ENCODE measurements around the gene SNTG2.
A peak's percentile ranks its signal among the peaks of the same experiment; 100 is the strongest.

SNTG2 gene

GRCh38 chr2:1162246-1162645 lies 211.6 kb downstream of the SNTG2 start:
- Mint-ChIP-seq H3K36me3 (peaks cover 11 to 16% of the 10 kb centered on the region in 2 donors), H3K9me3 (peaks cover 20 to 21% of the 10 kb centered on the region in 2 donors), H3K4me3 (no peak overlapping the region), H3K27me3 (no peaks in the 10 kb centered on the region), H3K27ac (peak overlapping the region; percentile 97), H3K4me1 (peaks cover 20% of the 10 kb centered on the region in 2 donors)
- DNase-seq (no peak), ATAC-seq (replicated peaks) (no peak)

- Mint-ChIP-seq H3K27ac (peak overlapping the region; percentile 97), H3K27me3 (no peaks in the 10 kb centered on the region), H3K4me3 (peak overlapping the region; percentile 11 to 60), H3K9me3 (peaks cover 20 to 21% of the 10 kb centered on the region in 2 donors), H3K4me1 (peaks cover 20% of the 10 kb centered on the region in 2 donors), H3K36me3 (peaks cover 11 to 16% of the 10 kb centered on the region in 2 donors)
- DNase-seq (peak; percentile 23), ATAC-seq (replicated peaks) (peak; percentile 77 to 83)
Observed at GRCh38 chr2:1162768-1163584, 212.3 kb downstream of the SNTG2 start.

GRCh38 chr2:1166976-1167375 lies 216.3 kb downstream of the SNTG2 start:
- Mint-ChIP-seq H3K27me3 (no peaks in the 10 kb centered on the region), H3K27ac (peak overlapping the region; percentile 69), H3K9me3 (peaks cover 21 to 24% of the 10 kb centered on the region in 2 donors), H3K36me3 (peaks cover 11 to 16% of the 10 kb centered on the region in 2 donors), H3K4me3 (peak overlapping the region in 1 of 2 donors; percentile 46), H3K4me1 (peaks cover 27 to 28% of the 10 kb centered on the region in 2 donors)
- ATAC-seq (replicated peaks) (no peak), DNase-seq (peak; percentile 8)

- DNase-seq, result no peak
Observed at GRCh38 chr2:1168846-1169245, 218.2 kb downstream of the SNTG2 start.

GRCh38 chr2:1169291-1169949 lies 218.8 kb downstream of the SNTG2 start:
- Mint-ChIP-seq H3K9me3 (peaks cover 3 to 10% of the 10 kb centered on the region in 2 donors), H3K36me3 (peaks cover 1 to 3% of the 10 kb centered on the region in 2 donors), H3K27ac (no peak overlapping the region), H3K4me1 (peaks cover 10 to 29% of the 10 kb centered on the region in 2 donors), H3K4me3 (no peak overlapping the region), H3K27me3 (no peaks in the 10 kb centered on the region)
- no peak for DNase-seq
- ATAC-seq (replicated peaks), result no peak

More at GRCh38 chr2:1168846-1169245, 218.2 kb downstream of the SNTG2 start:
- Mint-ChIP-seq H3K4me3 (no peak overlapping the region), H3K9me3 (peaks cover 7 to 13% of the 10 kb centered on the region in 2 donors), H3K27me3 (no peaks in the 10 kb centered on the region), H3K4me1 (peaks cover 14 to 27% of the 10 kb centered on the region in 2 donors), H3K27ac (no peak overlapping the region), H3K36me3 (peaks cover 1 to 4% of the 10 kb centered on the region in 2 donors)
- ATAC-seq (replicated peaks), result no peak

GRCh38 chr2:1170241-1170640 lies 219.6 kb downstream of the SNTG2 start:
- Mint-ChIP-seq H3K36me3 (peaks cover 0 to 1% of the 10 kb centered on the region in 2 donors), H3K9me3 (peaks cover 0 to 8% of the 10 kb centered on the region in 2 donors), H3K4me3 (no peak overlapping the region), H3K27me3 (peaks cover 0 to 6% of the 10 kb centered on the region in 2 donors), H3K4me1 (peaks cover 8 to 30% of the 10 kb centered on the region in 2 donors), H3K27ac (no peak overlapping the region)
- DNase-seq (no peak), ATAC-seq (replicated peaks) (no peak)

GRCh38 chr2:1170711-1171110 lies 220.1 kb downstream of the SNTG2 start:
- peaks cover 8 to 30% of the 10 kb centered on the region in 2 donors for H3K4me1 Mint-ChIP-seq
- H3K27ac Mint-ChIP-seq, result no peak overlapping the region
- H3K36me3 Mint-ChIP-seq, result peaks cover 0 to 1% of the 10 kb centered on the region in 2 donors
- peaks cover 0 to 8% of the 10 kb centered on the region in 2 donors for H3K9me3 Mint-ChIP-seq
- no peak overlapping the region for H3K4me3 Mint-ChIP-seq
- ATAC-seq (replicated peaks) (no peak), DNase-seq (no peak)
- peaks cover under 1 to 10% of the 10 kb centered on the region in 2 donors for H3K27me3 Mint-ChIP-seq

GRCh38 chr2:1173528-1173927 lies 222.9 kb downstream of the SNTG2 start:
- peaks cover 0 to 7% of the 10 kb centered on the region in 2 donors for H3K9me3 Mint-ChIP-seq
- H3K36me3 Mint-ChIP-seq, result no peaks in the 10 kb centered on the region
- H3K27me3 Mint-ChIP-seq, result peaks cover 5 to 12% of the 10 kb centered on the region in 2 donors
- DNase-seq (no peak), ATAC-seq (replicated peaks) (peak in 1 of 2 donors; percentile 23)
- no peak overlapping the region for H3K27ac Mint-ChIP-seq
- H3K4me3 Mint-ChIP-seq, result no peak overlapping the region
- H3K4me1 Mint-ChIP-seq, result peaks cover 7 to 34% of the 10 kb centered on the region in 2 donors

- Mint-ChIP-seq H3K27me3 (peaks cover 0 to 5% of the 10 kb centered on the region in 2 donors), H3K4me3 (no peak overlapping the region), H3K27ac (no peak overlapping the region), H3K36me3 (peaks cover 5 to 11% of the 10 kb centered on the region in 2 donors), H3K4me1 (peaks cover 8 to 10% of the 10 kb centered on the region in 2 donors), H3K9me3 (peaks cover 21 to 23% of the 10 kb centered on the region in 2 donors)
- ATAC-seq (replicated peaks) (no peak), DNase-seq (no peak)
Observed at GRCh38 chr2:1181893-1182292, 231.2 kb downstream of the SNTG2 start.

- H3K27ac Mint-ChIP-seq, result no peak overlapping the region
- peaks cover 0 to 5% of the 10 kb centered on the region in 2 donors for H3K27me3 Mint-ChIP-seq
- peaks cover 5 to 8% of the 10 kb centered on the region in 2 donors for H3K4me1 Mint-ChIP-seq
- peaks cover 5 to 11% of the 10 kb centered on the region in 2 donors for H3K36me3 Mint-ChIP-seq
- ATAC-seq (replicated peaks) (no peak), DNase-seq (no peak)
- H3K9me3 Mint-ChIP-seq, result peaks cover 20 to 22% of the 10 kb centered on the region in 2 donors
- H3K4me3 Mint-ChIP-seq, result no peak overlapping the region
Observed at GRCh38 chr2:1183300-1183699, 232.7 kb downstream of the SNTG2 start.

GRCh38 chr2:1186421-1186820 lies 235.8 kb downstream of the SNTG2 start:
- no peak overlapping the region for H3K4me3 Mint-ChIP-seq
- peak; percentile 51 to 54 for ATAC-seq (replicated peaks)
- H3K4me1 Mint-ChIP-seq, result peaks cover 5 to 8% of the 10 kb centered on the region in 2 donors
- peaks cover 0 to 5% of the 10 kb centered on the region in 2 donors for H3K27me3 Mint-ChIP-seq
- H3K36me3 Mint-ChIP-seq, result peaks cover 5 to 11% of the 10 kb centered on the region in 2 donors
- DNase-seq, result no peak
- peaks cover 20 to 22% of the 10 kb centered on the region in 2 donors for H3K9me3 Mint-ChIP-seq
- no peak overlapping the region for H3K27ac Mint-ChIP-seq

- peaks cover 0 to 5% of the 10 kb centered on the region in 2 donors for H3K27me3 Mint-ChIP-seq
- peaks cover 5 to 8% of the 10 kb centered on the region in 2 donors for H3K4me1 Mint-ChIP-seq
- H3K9me3 Mint-ChIP-seq, result peaks cover 20 to 22% of the 10 kb centered on the region in 2 donors
- peaks cover 5 to 11% of the 10 kb centered on the region in 2 donors for H3K36me3 Mint-ChIP-seq
- H3K4me3 Mint-ChIP-seq, result no peak overlapping the region
- H3K27ac Mint-ChIP-seq, result no peak overlapping the region
- ATAC-seq (replicated peaks) (no peak), DNase-seq (no peak)
Observed at GRCh38 chr2:1187189-1187588, 236.5 kb downstream of the SNTG2 start.

- H3K4me3 Mint-ChIP-seq, result no peak overlapping the region
- H3K36me3 Mint-ChIP-seq, result no peaks in the 10 kb centered on the region
- no peak for DNase-seq
- no peaks in the 10 kb centered on the region for H3K27me3 Mint-ChIP-seq
- H3K27ac Mint-ChIP-seq, result no peak overlapping the region
- peaks cover 10 to 12% of the 10 kb centered on the region in 2 donors for H3K9me3 Mint-ChIP-seq
- no peaks in the 10 kb centered on the region for H3K4me1 Mint-ChIP-seq
- no peak for ATAC-seq (replicated peaks)
Observed at GRCh38 chr2:1192121-1192520, 241.5 kb downstream of the SNTG2 start.

GRCh38 chr2:1193801-1194200 lies 243.2 kb downstream of the SNTG2 start:
- no peak overlapping the region for H3K4me3 Mint-ChIP-seq
- DNase-seq (no peak), ATAC-seq (replicated peaks) (no peak)
- H3K4me1 Mint-ChIP-seq, result no peaks in the 10 kb centered on the region
- no peak overlapping the region for H3K27ac Mint-ChIP-seq
- H3K36me3 Mint-ChIP-seq, result peaks cover 0 to 1% of the 10 kb centered on the region in 2 donors
- H3K9me3 Mint-ChIP-seq, result peaks cover 12 to 15% of the 10 kb centered on the region in 2 donors
- no peaks in the 10 kb centered on the region for H3K27me3 Mint-ChIP-seq

All from stimulated activated naive B cell treated with anti-CD40 and anti-IgM and Interleukin-4, amounts not matched to agents 10 μg/mL and 1 μg/mL and 100 μg/mL, for 72 hours (primary cell).